ENCODE data around the gene C3orf62.

C3orf62 gene

GRCh38 chr3:49276475-49277382 lies at the start of gene C3orf62:
TSS of gene C3orf62 (minus strand) at chr3:49277232. CDS start at chr3:49276872, 360 bp downstream.
- peak; percentile 54 for DNase-seq (ENCODE audit: low read depth)

DNA sequence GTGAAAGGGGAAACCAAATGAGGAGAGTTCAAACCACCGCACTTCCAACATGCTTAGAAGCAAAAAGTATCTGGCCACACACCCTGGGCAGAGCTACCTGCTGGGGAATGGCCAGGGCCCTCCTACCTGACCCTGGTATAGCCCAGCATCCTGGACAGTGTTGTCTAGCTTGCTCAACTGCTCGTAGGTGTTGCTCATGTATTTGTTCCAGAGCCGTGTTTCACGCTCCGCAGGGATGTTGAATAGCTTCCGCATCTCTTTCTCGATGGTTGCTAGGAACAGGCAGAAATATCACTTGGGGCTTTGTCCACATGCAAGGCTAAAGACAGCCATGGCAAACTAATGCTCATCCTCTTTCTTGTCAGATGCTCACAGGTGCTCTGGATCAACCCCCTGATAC lies 47.7 kb upstream of the C3orf62 start:
- no peak for DNase-seq (ENCODE audit: low read depth)

- no peak for DNase-seq (ENCODE audit: low read depth)
Measured at GRCh38 chr3:49316696-49317457, 39.8 kb upstream of the C3orf62 start.

DNA sequence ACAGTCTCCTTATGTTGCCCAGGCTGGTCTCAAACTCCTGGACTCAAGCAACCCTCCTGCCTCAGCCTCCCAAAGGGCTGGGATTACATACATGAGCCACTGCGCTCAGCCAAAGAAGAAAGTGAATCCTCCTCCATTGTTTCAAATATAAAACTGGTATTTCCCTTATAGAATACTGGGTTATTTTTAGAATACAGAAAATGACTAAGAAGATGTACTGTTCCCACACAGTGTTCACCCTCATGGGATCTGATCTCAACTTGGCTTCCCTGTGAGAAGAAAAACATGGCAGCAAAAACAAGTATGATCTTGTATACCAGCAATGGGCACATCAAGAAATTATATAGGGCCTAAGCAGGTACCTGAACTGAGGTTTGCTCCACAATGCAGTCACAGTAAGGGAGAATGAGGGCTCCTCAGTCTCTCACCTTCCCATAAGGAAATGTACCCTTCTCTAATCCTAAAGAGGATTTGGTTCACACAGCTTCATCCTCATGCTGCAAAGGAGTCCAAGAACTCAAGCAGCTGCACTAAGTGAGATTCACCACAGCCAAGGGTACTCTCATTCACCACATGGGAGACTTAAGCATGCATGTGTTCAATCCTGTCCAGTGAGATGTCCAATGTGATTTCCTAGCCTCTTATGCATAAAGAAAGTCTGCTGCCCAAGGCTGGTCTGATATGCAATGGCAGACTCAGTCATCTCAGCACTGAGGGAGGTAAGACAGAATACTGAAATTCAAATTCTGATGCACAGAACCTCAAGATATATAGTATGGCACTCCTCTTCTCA lies 37.1 kb upstream of the C3orf62 start:
- DNase-seq (ENCODE audit: low read depth), result no peak

DNA sequence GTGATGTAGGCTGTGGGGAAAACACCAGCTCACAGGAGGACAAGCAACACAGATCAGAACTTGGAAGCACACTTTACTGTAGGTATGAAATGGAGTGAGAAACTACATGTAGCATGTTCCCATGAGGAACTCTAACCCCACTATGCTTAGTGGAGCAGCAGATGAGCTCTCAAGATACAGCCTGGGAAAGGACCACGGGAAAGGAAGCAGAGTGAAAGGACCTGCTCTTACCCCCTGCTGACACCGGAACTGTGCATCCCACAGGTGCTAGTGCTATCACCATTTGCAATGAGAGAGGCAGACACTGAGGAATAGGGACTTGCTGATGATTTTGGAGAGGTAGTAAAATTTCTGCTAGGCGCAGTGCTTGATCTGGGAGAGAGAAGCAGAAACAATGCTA lies 34.3 kb upstream of the C3orf62 start:
- no peak for DNase-seq (ENCODE audit: low read depth)

- no peak for DNase-seq (ENCODE audit: low read depth)
Measured at GRCh38 chr3:49310677-49311076, 33.6 kb upstream of the C3orf62 start.

DNA sequence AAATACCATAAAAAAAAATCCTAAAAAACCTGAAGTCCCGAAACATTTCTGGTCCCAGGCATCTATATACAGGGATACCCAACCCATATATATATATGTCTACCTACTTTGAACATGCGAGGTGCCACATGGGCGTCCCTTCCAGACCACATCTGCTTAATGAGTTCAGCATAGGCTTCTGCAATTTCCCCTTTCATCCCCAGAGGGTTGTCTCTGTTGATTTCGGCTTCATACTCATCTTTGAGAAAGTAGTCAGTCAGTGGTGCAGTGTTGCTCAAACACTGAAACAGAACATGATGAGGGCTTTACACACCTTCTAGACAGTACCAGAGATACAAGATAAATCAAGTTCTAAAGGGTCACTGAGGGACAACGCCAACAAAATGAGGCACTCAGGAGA lies 28.6 kb upstream of the C3orf62 start:
- no peak for DNase-seq (ENCODE audit: low read depth)

DNA sequence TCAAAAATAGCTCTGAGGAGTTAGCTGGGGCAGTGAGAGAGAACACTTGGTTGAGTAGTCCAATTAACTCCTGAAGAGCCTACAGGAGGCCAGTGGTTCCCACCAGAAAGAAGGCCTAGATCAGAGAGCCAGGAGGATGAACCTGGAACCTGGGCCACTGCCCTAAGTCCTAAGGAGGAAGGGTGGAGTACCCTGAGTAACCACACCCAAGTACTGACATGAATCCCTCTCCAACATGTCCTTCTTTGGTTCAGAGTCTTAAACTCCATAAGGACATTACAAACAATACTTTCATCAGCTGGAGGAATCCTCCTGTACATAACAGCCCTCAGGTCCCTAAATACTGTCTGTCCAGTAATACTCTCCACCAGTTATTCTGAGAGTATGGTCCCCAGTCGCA lies 25.6 kb upstream of the C3orf62 start:
- DNase-seq (ENCODE audit: low read depth), result no peak

- no peak for DNase-seq (ENCODE audit: low read depth)
Measured at GRCh38 chr3:49300595-49300994, 23.6 kb upstream of the C3orf62 start.

- no peak for DNase-seq (ENCODE audit: low read depth)
Measured at GRCh38 chr3:49298511-49298910, 21.5 kb upstream of the C3orf62 start.

DNA sequence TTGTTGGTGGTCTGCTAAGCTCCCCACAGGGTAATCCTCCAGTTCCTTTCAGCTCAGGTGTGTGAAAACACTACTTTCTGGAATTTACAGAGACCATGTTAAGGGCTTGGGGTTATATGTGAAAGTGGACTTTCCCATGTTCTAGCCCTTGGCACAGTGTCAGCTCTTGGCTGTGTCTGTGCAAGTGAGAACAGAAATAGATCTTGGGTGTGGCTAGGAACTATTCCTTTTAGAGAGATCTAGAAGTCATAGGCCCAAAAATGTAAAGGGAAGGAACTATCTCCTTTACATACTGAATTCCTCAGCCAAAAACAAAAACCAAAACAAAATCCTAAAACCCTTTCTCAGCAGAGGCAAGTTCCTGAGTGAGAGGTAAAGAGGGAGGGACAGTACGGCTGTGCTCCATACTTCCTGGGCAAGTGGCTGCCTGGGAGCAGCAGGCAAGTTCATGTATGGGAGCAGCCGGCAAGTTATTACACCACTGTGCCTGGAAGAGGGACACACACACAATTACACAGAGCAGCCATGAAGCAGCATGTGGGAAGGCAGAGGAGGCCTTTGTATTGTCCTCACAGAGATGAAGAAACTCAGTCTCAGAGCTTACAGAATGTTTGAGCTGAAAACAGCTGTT lies 19.9 kb upstream of the C3orf62 start:
- DNase-seq (ENCODE audit: low read depth), result no peak

GRCh38 chr3:49295489-49296058 lies 18.5 kb upstream of the C3orf62 start:
- DNase-seq (ENCODE audit: low read depth), result no peak

GRCh38 chr3:49294343-49294742 lies 17.3 kb upstream of the C3orf62 start:
- no peak for DNase-seq (ENCODE audit: low read depth)

GRCh38 chr3:49283997-49284396 lies 7.0 kb upstream of the C3orf62 start:
- DNase-seq (ENCODE audit: low read depth), result no peak

- no peak for DNase-seq (ENCODE audit: low read depth)
Measured at GRCh38 chr3:49279376-49279775, 2.3 kb upstream of the C3orf62 start.

- DNase-seq (ENCODE audit: low read depth), result no peak
Measured at GRCh38 chr3:49278548-49278947, 1.5 kb upstream of the C3orf62 start.

DNA sequence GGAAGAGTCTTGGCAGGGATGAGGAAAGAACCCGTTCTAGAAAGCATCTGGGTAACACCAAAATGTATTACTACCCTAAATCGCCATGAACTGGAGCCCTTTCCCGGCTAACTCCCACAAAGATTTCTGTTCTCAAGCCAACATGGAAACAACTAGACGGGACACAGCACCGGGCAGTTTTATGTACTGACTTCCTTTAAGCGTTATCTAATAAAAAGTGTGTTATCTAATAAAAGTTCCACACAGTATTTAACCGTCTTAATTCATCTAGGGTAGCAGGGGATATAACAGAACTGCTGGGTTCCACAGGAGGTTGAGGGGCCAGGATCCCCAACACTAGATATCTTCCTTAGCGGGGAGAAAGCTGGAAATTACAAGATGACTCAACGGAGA lies 347 bp upstream of the C3orf62 start:
- no peak for DNase-seq (ENCODE audit: low read depth)

- no peak for DNase-seq (ENCODE audit: low read depth)
Measured at GRCh38 chr3:49273825-49274532, 3.1 kb downstream of the C3orf62 start.

DNA sequence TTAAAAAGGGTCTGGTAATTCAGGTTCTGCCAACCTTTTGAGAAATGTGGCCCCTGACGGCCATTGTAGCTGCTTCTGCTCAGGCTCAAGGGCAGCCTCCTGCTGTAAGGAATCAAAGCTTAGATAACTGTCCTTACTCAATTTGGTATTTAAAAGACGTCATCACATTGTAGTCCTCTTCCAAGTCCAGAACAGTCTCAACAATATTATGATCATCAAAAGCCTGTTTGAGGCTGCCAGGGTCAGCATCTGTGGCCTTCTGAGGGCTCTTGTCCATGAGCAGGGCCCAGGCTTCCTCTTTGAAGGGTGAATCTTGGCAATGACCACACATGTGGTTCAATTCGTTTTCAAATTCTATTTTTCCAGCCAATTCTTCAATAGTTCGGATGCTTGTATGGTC lies 6.0 kb downstream of the C3orf62 start:
- DNase-seq (ENCODE audit: low read depth), result no peak

DNA sequence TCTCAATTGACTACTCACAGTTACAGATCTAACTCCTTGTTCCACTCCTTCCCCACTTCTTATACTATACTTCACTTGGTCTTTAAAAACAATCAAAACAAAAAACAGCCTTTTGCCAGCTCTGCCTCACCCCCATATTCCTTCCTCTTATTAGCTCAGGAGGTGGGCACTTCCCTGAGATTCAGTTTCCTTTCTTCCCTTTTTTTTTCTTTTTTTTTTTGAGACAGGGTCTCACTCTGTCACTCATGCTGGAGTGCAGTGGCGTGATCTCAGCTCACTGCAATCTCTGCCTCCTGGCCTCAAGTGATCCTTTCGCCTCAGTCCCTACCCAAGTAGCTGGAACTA lies 6.9 kb downstream of the C3orf62 start:
- no peak for DNase-seq (ENCODE audit: low read depth)
